A673 (cell line): ENCODE measurements around the gene HDAC4. TPM values are rescaled to one million over a fixed set of nuclear protein-coding genes. Genes with fewer than 3 reads are reported as not detected.

Source experiments
- BruUV-seq: library from RNA; stranded (reverse); fragments of 400-500 nt; replicated peaks from 2 replicates; lab custom pipeline; 2021; lab: Mats Ljungman, UMichigan
- CTCF ChIA-PET: fragments of 300-600 bp; sonication (Branson Sonifier 250); formaldehyde crosslinking; loops from one replicate; lab custom pipeline; 2022; ENCODE audit warnings: antibody characterized with exemption; lab: Charles Lee
- POLR2A ChIA-PET: fragments of 300-600 bp; sonication (Branson Sonifier 250); formaldehyde crosslinking; loops from one replicate; lab custom pipeline; 2022; ENCODE audit warnings: antibody characterized with exemption; ENCODE audit not compliant: low non-redundant PET; lab: Charles Lee
- DNase-seq: peaks from one replicate; pipeline ENCODE4 v3.0.0-alpha.2; 2015; ENCODE audit warnings: low spot score
- H3K27ac ChIP-seq: fragments of 200-600 bp; sonication (generic); 2 replicates; pipeline ENCODE4 v1.5.1; 2016; ENCODE audit warnings: mixed run types, low read depth, mild to moderate bottlenecking, mixed read lengths, antibody characterized with exemption, low read length; ENCODE audit not compliant: poor library complexity, severe bottlenecking
- H3K27me3 ChIP-seq: fragments of 200-600 bp; sonication (generic); replicated peaks from 2 replicates; pipeline ENCODE4 v1.6.1; 2017; ENCODE audit warnings: mixed run types, low read depth, mild to moderate bottlenecking, mixed read lengths, antibody characterized with exemption, low read length; ENCODE audit not compliant: insufficient read depth, poor library complexity
- H3K36me3 ChIP-seq: fragments of 200-600 bp; sonication (generic); 2 replicates; pipeline ENCODE4 v1.6.1; 2016; ENCODE audit warnings: mixed run types, mild to moderate bottlenecking, mixed read lengths, antibody characterized with exemption, low read length; ENCODE audit not compliant: insufficient read depth, poor library complexity, severe bottlenecking
- H3K4me1 ChIP-seq: fragments of 200-600 bp; sonication (generic); 2 replicates; pipeline ENCODE4 v1.6.1; 2017; ENCODE audit warnings: mixed run types, mild to moderate bottlenecking, mixed read lengths, antibody characterized with exemption, low read length; ENCODE audit not compliant: insufficient read depth, poor library complexity, severe bottlenecking
- H3K4me3 ChIP-seq: fragments of 200-600 bp; sonication (generic); 2 replicates; pipeline ENCODE4 v1.5.1; 2016; ENCODE audit warnings: low read depth, mixed run types, mild to moderate bottlenecking, mixed read lengths, low read length; ENCODE audit not compliant: poor library complexity, severe bottlenecking
- H3K9me3 ChIP-seq: fragments of 200-600 bp; sonication (generic); 2 replicates; pipeline ENCODE4 v1.6.1; 2016; ENCODE audit warnings: mixed run types, low read depth, mild to moderate bottlenecking, mixed read lengths, antibody characterized with exemption, low read length; ENCODE audit not compliant: poor library complexity, severe bottlenecking
- CTCF ChIP-seq: fragments of 300-800, 200-600 bp; sonication (generic); conservative IDR thresholded peaks from 2 replicates; pipeline ENCODE4 v1.5.1; 2017; ENCODE audit warnings: low read depth, mild to moderate bottlenecking, antibody characterized with exemption, low read length, moderate library complexity, mixed read lengths
- EZH2 ChIP-seq: fragments of 200-600 bp; sonication (generic); IDR thresholded peaks from 2 replicates; pipeline ENCODE4 v1.6.1; 2017; ENCODE audit warnings: borderline replicate concordance, low read depth, mild to moderate bottlenecking, mixed read lengths, antibody characterized with exemption, low read length; ENCODE audit not compliant: poor library complexity, severe bottlenecking
- intact Hi-C: fragments of 100-400 bp; cut with micrococcal nuclease; formaldehyde crosslinking; loops from one replicate; pipeline ENCODE4 v1.10.0; 2022; ENCODE audit not compliant: unreplicated experiment
- total RNA-seq: library from RNA; stranded (reverse); gene quantifications from 2 replicates; pipeline ENCODE4 v1.2.3, GENCODE V29; 2021

The HDAC4 gene
- total RNA-seq, 1 experiment from 2014 or later: 40.0 TPM

DNA sequence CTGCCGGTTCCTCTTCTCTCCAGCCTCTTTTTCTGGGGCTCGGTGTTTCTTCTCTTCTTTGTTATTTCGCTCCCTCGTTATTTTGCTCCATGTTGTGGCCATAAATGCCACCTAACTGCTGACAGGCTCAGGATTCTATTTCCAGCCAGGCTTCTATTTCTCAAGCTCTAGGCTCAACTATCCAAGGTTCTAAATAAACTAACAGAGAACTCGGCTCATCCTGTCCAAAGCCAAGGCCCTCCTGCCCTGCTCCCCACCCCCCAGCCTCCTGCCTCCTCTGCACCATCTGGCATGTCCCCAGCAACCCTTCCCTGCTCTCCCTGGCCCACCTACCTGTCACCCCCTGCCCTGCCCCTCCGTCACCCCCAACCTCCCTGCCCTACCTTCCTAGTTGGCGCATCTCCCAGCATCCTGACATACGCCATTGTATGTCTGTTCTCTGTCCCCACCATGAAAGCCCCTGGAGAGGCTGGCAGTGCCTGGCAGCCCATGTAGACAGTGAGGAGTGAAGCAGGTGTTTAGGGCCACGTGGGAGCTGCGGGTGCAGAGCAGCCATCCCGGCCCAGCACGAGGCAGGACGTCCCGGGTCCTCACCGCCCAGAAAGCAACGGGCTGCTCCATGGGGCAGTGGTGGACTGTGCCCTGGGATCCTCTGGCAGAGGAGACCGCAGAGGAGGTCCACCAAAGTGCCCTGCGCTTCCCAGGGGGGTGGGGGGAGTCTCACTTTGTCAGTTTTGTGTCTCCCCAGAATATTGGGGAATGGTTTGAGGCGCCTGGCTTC, 366.1 kb downstream of the HDAC4 start:
- H3K4me3 ChIP-seq: no peak overlapping the region
- DNase-seq: no peak
- POLR2A ChIA-PET: no interaction called here
- H3K27me3 ChIP-seq: peaks cover 33% of the 10 kb centered on the region
- intact Hi-C loops: loop anchor here (10.0 kb wide), 1 partner anchor 950 kb away; no protein-coding TSS in a partner anchor
- no TSS peak for BruUV-seq
- no peaks in the 10 kb centered on the region for H3K4me1 ChIP-seq
- TF ChIP-seq CTCF (no peak), EZH2 (no peak)
- no peak overlapping the region for H3K27ac ChIP-seq
- no peaks in the 10 kb centered on the region for H3K9me3 ChIP-seq
- CTCF ChIA-PET: no interaction called here
- no peaks in the 10 kb centered on the region for H3K36me3 ChIP-seq

GRCh38 chr2:239033801-239034560, 366.8 kb downstream of the HDAC4 start:
- Histone ChIP-seq H3K27ac (no peak overlapping the region), H3K27me3 (peaks cover 33% of the 10 kb centered on the region), H3K4me3 (no peak overlapping the region), H3K4me1 (no peaks in the 10 kb centered on the region), H3K36me3 (no peaks in the 10 kb centered on the region), H3K9me3 (no peaks in the 10 kb centered on the region)
- no peak for DNase-seq
- no peak for TF ChIP-seq CTCF
- TF ChIP-seq EZH2: no peak
- ChIA-PET CTCF (no interaction called here), POLR2A (no interaction called here)
- intact Hi-C loops: loop anchor here (10.0 kb wide), 1 partner anchor 951 kb away; no protein-coding TSS in a partner anchor
- no TSS peak for BruUV-seq

GRCh38 chr2:239029958-239030357, 370.9 kb downstream of the HDAC4 start:
- POLR2A ChIA-PET: no interaction called here
- CTCF ChIA-PET: no interaction called here
- DNase-seq: no peak
- Histone ChIP-seq H3K9me3 (no peaks in the 10 kb centered on the region), H3K4me3 (no peak overlapping the region), H3K27ac (no peak overlapping the region), H3K4me1 (no peaks in the 10 kb centered on the region), H3K27me3 (peaks cover 33% of the 10 kb centered on the region), H3K36me3 (no peaks in the 10 kb centered on the region)
- intact Hi-C loops: loop anchor here (10.0 kb wide), 1 partner anchor 955 kb away; no protein-coding TSS in a partner anchor
- TF ChIP-seq EZH2 (no peak), CTCF (no peak)
- BruUV-seq: no TSS peak
